ENCODE measurements around the gene GJA3.

The GJA3 gene

GRCh38 chr13:20127562-20128458 is 33.0 kb downstream of the GJA3 start:
- DNase-seq, result peak; percentile 30

- no peak for DNase-seq
These were observed 33.6 kb downstream of the GJA3 start for GRCh38 chr13:20127262-20127561.

- no peak for DNase-seq
These were observed 34.2 kb downstream of the GJA3 start for GRCh38 chr13:20126541-20127261.

- no peak for DNase-seq
These were observed 35.1 kb downstream of the GJA3 start for GRCh38 chr13:20125783-20126165.

DNA sequence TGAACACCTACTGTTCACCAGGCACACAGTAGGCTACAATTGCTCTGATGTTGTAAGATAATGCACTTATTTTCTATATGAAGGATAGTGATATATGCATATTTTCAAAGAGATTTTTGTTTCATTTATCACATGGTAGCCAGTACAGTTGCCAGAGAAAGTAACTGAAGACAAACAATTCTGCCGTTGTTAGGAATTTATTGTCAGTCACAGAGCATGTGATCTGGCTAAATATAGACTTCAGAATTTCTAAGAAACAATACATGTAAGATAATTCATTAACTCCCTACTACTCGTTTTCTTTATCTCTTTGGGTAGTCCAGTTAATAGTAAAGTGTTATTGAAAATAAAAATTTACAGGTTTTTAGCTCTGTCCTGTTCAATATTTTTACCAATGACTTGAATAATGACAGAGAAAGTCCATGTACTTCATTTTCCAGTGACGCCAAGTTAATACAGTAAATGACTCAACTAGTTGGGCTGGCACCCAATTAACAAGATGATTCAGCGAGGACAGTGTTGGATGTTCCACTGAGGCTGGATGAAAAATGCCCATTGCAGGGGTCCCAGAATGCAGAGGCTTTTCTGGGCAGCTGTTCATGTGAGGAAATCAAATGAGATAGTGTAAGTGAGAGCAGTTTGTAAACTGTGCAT is 35.6 kb downstream of the GJA3 start:
- DNase-seq, result peak; percentile 59

GRCh38 chr13:20124303-20124702 is 36.5 kb downstream of the GJA3 start:
- no peak for DNase-seq

GRCh38 chr13:20121159-20121525 is 39.7 kb downstream of the GJA3 start:
- no peak for DNase-seq

DNA sequence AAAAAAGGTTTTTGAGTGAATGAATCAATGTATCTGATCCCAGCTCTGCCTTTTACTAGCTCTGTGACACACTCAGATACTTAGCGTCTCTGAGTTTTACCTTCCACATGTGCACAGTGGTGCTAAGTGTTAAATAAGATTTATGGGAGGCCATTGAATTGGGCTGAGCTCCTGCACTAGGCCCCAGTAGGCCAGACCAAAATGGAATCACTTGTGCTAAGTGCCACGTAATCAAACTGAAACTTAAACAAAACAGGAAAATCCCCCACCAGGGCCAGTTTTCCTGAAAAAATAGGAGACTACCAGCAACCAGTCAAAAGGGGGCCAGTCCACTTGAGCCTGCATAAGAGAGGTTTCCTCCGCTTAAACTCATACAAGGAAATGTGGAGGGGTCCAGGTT is 40.9 kb downstream of the GJA3 start:
- no peak for DNase-seq

- DNase-seq, result peak; percentile 49
These were observed 42.3 kb downstream of the GJA3 start for GRCh38 chr13:20118268-20119140.

GRCh38 chr13:20116213-20116612 is 44.6 kb downstream of the GJA3 start:
- DNase-seq, result no peak

DNA sequence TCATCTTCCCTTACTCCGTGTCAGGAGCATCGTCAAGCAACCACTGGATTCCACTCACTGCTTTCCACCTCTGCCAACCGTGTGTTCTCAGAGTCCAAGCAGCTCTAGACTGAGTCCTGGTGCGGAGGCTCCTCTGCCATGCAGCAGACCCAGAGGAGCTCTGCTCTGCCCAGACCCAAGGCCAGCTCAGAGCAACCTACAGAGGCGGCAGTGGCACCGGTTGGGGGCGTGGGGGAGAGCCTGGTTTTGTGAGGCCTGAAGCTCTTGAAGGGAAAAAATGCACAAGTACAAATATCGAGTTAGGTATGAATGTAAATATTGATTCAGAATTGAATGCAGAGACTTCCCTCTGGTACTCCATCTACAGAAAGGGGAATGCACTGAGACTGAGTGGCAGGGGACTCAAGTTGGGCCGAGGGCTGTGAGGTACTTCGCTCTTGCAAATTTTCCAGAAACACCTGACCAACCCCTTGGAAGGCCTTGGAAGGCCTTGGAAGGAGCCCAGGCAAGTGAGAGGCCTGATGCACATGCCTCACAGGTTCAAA is 46.7 kb downstream of the GJA3 start:
- no peak for DNase-seq

GRCh38 chr13:20109037-20109436 is 51.8 kb downstream of the GJA3 start:
- no peak for DNase-seq

DNA sequence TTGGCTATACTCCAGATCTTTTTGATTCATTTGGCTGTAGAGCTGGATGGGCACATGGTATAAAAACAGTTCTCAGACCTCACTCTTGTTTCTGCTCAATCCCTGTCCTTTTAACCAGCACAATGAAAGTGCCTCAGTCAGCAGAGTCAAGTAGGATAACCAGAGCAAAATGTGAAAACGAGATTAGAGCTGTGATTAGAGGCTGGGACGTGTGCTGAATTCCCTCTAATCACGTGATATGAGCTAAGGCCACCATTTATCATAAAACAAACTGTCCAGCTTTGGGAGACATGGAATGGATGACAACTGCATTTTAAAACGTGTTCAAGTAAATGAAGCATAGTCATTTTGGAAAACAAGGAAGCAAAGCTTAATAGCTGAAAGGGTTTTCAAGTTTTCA is 54.1 kb downstream of the GJA3 start:
- no peak for DNase-seq

DNA sequence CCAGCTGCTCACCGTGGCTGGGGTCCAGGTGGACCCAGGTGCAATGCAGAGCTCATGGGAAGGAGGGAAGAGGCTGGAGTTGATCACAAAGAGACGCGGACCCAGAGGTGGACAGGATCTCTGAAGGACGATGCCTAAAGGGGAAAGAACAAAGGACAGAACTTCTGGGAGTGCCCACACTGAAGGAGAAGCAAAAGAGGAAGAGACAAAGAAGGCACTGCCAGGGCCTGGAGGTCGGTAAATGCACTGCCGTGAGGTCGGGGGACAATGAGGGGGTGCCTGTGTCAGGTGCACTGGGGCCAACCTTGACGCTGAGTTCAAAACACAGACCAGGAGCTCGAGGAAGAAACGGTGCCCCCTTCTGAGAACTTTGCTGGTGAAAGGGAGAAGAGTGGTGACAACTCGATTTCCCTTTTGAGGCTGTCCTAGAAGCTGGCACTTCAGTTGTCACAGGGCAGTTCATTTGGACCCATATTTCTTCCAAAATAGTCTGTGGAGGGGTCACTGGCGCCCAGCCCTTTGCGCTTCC is 55.6 kb downstream of the GJA3 start:
- no peak for DNase-seq

GRCh38 chr13:20102525-20103180 is 58.2 kb downstream of the GJA3 start:
- DNase-seq, result no peak

- DNase-seq, result no peak
These were observed 59.2 kb downstream of the GJA3 start for GRCh38 chr13:20101467-20102316.

- no peak for DNase-seq
These were observed 61.5 kb downstream of the GJA3 start for GRCh38 chr13:20099319-20099718.

DNA sequence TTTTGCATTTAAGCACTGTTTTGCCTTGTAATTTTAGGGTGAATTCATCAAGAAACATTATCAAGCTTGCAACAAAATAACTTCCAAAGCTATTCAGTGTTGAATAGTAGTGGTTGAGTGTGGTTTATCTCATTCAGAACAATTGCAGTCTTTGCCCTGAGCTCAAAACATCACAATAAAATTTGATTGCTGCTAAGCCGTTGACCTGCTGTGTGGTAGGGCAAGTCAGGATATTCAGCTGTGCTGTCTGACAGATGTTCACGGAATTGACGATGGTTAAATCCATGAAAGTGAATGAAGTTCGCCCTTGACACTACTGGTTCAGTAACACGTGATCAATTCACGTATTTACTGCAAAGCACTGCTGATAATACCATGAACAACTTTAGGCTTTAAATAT is 66.9 kb downstream of the GJA3 start:
- no peak for DNase-seq

DNA sequence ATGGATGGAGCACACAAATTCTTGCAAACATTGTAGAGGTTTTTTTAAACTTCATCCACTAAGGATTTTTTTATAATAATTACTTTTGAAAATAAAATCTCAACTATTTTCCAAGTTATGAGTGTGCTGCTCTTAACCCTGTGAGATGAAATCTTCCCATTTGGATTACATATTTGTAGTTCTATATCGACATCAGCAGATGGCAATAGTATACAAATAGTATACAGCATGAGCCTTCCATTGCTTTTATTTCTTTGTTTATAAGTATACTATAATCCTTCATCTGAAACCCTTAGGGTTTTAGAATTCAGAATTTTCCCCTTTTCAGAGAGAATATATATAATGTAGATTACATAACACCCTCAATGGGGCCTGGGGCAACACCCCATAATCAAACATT is 70.5 kb downstream of the GJA3 start:
- no peak for DNase-seq
